SU-DHL-6 (cell line): ENCODE results near the gene TSSC4.

Source experiments
- H2AFZ ChIP-seq: fragments of 200-600 bp; sonication (generic); 2 replicates; pipeline ENCODE4 v1.6.1; 2014; ENCODE audit warnings: low read depth, mild to moderate bottlenecking, moderate library complexity, mixed read lengths, antibody characterized with exemption, low read length; ENCODE audit not compliant: severe bottlenecking
- H3F3A ChIP-seq: fragments of 200-600 bp; shearing (Covaris generic); 2 replicates; pipeline ENCODE4 v1.6.0; 2016; ENCODE audit warnings: antibody characterized with exemption, mild to moderate bottlenecking; ENCODE audit not compliant: insufficient read depth
- H3K27ac ChIP-seq: fragments of 200-600 bp; sonication (generic); 2 replicates; pipeline ENCODE4 v1.5.1; 2016; ENCODE audit warnings: low read depth, mild to moderate bottlenecking, low read length, moderate library complexity, mixed read lengths
- H3K27me3 ChIP-seq: fragments of 200-600 bp; sonication (generic), shearing (Covaris generic); 2 replicates; pipeline ENCODE4 v1.6.0; 2014; ENCODE audit warnings: mild to moderate bottlenecking, low read length
- H3K36me3 ChIP-seq: fragments of 200-600 bp; sonication (generic); 2 replicates; pipeline ENCODE4 v1.6.1; 2014; ENCODE audit warnings: mild to moderate bottlenecking, low read length, mixed read lengths
- H3K4me2 ChIP-seq: fragments of 300-600, 200-600 bp; shearing (Covaris generic), sonication (generic); 2 replicates; pipeline ENCODE4 v1.6.0; 2014; ENCODE audit warnings: low read length, low read depth, mild to moderate bottlenecking; ENCODE audit not compliant: poor library complexity, severe bottlenecking
- H3K4me3 ChIP-seq: fragments of 200-600 bp; sonication (generic); 2 replicates; pipeline ENCODE4 v1.5.1; 2014; ENCODE audit warnings: antibody characterized with exemption, low read length, mild to moderate bottlenecking, mixed read lengths; ENCODE audit not compliant: insufficient read depth, poor library complexity, severe bottlenecking
- H3K79me2 ChIP-seq: fragments of 200-600 bp; sonication (generic); 2 replicates; pipeline ENCODE4 v1.6.1; 2014; ENCODE audit warnings: mild to moderate bottlenecking, low read length, moderate library complexity; ENCODE audit not compliant: insufficient read depth
- H3K9ac ChIP-seq: fragments of 200-600 bp; sonication (generic); 2 replicates; pipeline ENCODE4 v1.7.0; 2014; ENCODE audit warnings: mild to moderate bottlenecking, low read length
- H3K9me2 ChIP-seq: fragments of 200-600 bp; sonication (generic); replicated peaks from 2 replicates; pipeline ENCODE4 v1.6.1; 2014; ENCODE audit warnings: low read length; ENCODE audit not compliant: insufficient read depth
- H3K9me3 ChIP-seq: fragments of 200-600 bp; sonication (generic); 2 replicates; pipeline ENCODE4 v1.6.1; 2014; ENCODE audit warnings: low read length, mixed read lengths; ENCODE audit not compliant: insufficient read depth
- H4K20me1 ChIP-seq: fragments of 200-600 bp; sonication (generic); 2 replicates; pipeline ENCODE4 v1.6.1; 2014; ENCODE audit warnings: low read depth, mild to moderate bottlenecking, antibody characterized with exemption, low read length, moderate library complexity, mixed read lengths
- EZH2phosphoT487 ChIP-seq: fragments of 200-600 bp; sonication (generic), shearing (Covaris generic); conservative IDR thresholded peaks from 2 replicates; pipeline ENCODE4 v1.6.1; 2018; ENCODE audit warnings: mild to moderate bottlenecking, antibody characterized with exemption, low read length, moderate library complexity, mixed read lengths
- TF ChIP-seq, protein P1 (sequence below): fragments of 200-600 bp; sonication (generic); IDR thresholded peaks from one replicate; pipeline ENCODE4 v1.5.1; 2017; ENCODE audit warnings: antibody characterized with exemption, mild to moderate bottlenecking, low read length, moderate library complexity; ENCODE audit not compliant: insufficient read depth, poor library complexity, severe bottlenecking

TSSC4 gene

GRCh38 chr11:2402890-2403645 is 2.5 kb downstream of the TSSC4 start:
- H3K79me2 ChIP-seq: peaks cover 11% of the 10 kb centered on the region
- no peaks in the 10 kb centered on the region for H3K9me3 ChIP-seq
- no peak overlapping the region for H3K4me2 ChIP-seq
- no peak overlapping the region for H3K4me3 ChIP-seq
- H2AFZ ChIP-seq: no peak overlapping the region
- H3K27me3 ChIP-seq: no peaks in the 10 kb centered on the region
- peaks cover 17% of the 10 kb centered on the region for H3F3A ChIP-seq
- H3K9me2 ChIP-seq: no peaks in the 10 kb centered on the region
- TF ChIP-seq, protein P1, sequence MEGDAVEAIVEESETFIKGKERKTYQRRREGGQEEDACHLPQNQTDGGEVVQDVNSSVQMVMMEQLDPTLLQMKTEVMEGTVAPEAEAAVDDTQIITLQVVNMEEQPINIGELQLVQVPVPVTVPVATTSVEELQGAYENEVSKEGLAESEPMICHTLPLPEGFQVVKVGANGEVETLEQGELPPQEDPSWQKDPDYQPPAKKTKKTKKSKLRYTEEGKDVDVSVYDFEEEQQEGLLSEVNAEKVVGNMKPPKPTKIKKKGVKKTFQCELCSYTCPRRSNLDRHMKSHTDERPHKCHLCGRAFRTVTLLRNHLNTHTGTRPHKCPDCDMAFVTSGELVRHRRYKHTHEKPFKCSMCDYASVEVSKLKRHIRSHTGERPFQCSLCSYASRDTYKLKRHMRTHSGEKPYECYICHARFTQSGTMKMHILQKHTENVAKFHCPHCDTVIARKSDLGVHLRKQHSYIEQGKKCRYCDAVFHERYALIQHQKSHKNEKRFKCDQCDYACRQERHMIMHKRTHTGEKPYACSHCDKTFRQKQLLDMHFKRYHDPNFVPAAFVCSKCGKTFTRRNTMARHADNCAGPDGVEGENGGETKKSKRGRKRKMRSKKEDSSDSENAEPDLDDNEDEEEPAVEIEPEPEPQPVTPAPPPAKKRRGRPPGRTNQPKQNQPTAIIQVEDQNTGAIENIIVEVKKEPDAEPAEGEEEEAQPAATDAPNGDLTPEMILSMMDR: no peak
- TF ChIP-seq EZH2phosphoT487: no peak
- no peak overlapping the region for H3K27ac ChIP-seq
- no peaks in the 10 kb centered on the region for H4K20me1 ChIP-seq
- no peak overlapping the region for H3K9ac ChIP-seq
- H3K36me3 ChIP-seq: no peaks in the 10 kb centered on the region

DNA sequence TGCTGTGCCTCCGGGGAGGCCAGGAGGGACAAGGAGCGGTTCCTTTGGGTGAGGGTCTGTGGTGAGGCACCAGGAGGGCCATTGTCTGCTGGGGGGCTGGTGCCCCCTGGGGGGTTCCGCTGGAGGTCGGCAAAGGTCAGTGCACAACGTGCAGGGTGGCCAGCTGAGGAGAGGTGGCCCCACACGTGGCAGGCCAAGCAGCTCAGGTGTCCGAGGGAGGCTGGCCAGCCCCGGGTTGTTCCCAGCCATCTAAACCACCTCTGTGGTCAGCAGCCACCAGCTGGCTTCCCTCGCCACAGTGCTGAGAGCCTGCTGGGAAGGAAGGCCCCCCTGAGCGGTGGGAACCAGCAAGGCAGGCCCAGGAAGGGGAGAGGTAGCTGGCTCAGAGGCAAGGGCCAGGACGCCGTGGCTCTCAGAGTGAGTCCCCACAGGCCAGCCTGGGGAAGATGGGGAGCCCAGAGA is 4.2 kb downstream of the TSSC4 start:
- H3K79me2 ChIP-seq: peaks cover 11% of the 10 kb centered on the region
- no peaks in the 10 kb centered on the region for H3K9me2 ChIP-seq
- H3K9me3 ChIP-seq: no peaks in the 10 kb centered on the region
- H3F3A ChIP-seq: 0 out of 2 replicates have a peak, but pooled peaks cover under 1% of the 10 kb centered on the region
- no peak overlapping the region for H3K9ac ChIP-seq
- H3K27me3 ChIP-seq: no peaks in the 10 kb centered on the region
- no peak overlapping the region for H3K4me2 ChIP-seq
- H3K4me3 ChIP-seq: no peak overlapping the region
- no peak overlapping the region for H3K27ac ChIP-seq
- no peaks in the 10 kb centered on the region for H3K36me3 ChIP-seq
- no peaks in the 10 kb centered on the region for H4K20me1 ChIP-seq
- H2AFZ ChIP-seq: no peak overlapping the region
- TF ChIP-seq EZH2phosphoT487: no peak
- TF ChIP-seq, protein P1: no peak

DNA sequence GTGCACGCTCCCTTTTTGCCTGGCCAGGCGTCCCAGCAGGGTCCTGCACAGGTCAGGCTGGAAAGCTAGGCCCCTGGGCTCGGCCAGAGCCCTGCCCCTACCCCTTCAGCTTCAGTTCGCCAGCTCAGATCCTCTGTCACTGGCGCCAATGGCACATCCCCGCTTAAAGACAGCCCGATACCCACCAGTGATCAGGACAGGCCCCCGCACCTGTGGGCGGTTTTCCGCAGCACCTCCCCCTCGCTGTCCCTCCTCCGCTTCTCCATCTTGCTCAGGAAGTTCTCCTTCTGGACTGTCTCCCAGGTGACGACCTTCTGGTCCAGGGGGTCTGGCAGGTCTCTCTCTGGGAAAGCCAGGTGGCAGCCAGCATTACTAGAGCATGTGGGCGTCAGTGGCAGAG is 5.9 kb downstream of the TSSC4 start:
- H3K9me3 ChIP-seq: no peaks in the 10 kb centered on the region
- no peak overlapping the region for H3K9ac ChIP-seq
- H3K36me3 ChIP-seq: no peaks in the 10 kb centered on the region
- no peaks in the 10 kb centered on the region for H4K20me1 ChIP-seq
- H2AFZ ChIP-seq: no peak overlapping the region
- H3K9me2 ChIP-seq: no peaks in the 10 kb centered on the region
- TF ChIP-seq, protein P1: no peak
- no peak for TF ChIP-seq EZH2phosphoT487
- H3F3A ChIP-seq: no peaks in the 10 kb centered on the region
- H3K27me3 ChIP-seq: no peaks in the 10 kb centered on the region
- peaks cover 4% of the 10 kb centered on the region for H3K79me2 ChIP-seq
- no peak overlapping the region for H3K4me3 ChIP-seq
- no peak overlapping the region for H3K4me2 ChIP-seq
- H3K27ac ChIP-seq: no peak overlapping the region
